ENCODE measurements around the gene TMEM209. TPM values are rescaled to one million over a fixed set of nuclear protein-coding genes. Genes with fewer than 3 reads are reported as not detected.
"Not testable (repeated sequence)": the region's sequence is repeated elsewhere in the genome, so short reads cannot be mapped to it uniquely, and the experiment has no call there.

The TMEM209 gene
- total RNA-seq, 1 experiment from 2014 or later: 30.8 TPM

GRCh38 chr7:130243486-130243885, 38.3 kb upstream of the TMEM209 start:
- DNase-seq; H3K4me1 ChIP-seq (replicated peaks; ENCODE audit: insufficient read depth); H3K9me3 ChIP-seq (ENCODE audit: insufficient read depth, low read depth); CTCF ChIA-PET; H3K79me2 ChIP-seq (ENCODE audit: low read depth); H3K9me2 ChIP-seq (ENCODE audit: insufficient read depth); H4K20me1 ChIP-seq (ENCODE audit: insufficient read depth); H3K27me3 ChIP-seq (ENCODE audit: insufficient read depth, low read depth); H2AFZ ChIP-seq; H3K4me2 ChIP-seq; H3K36me3 ChIP-seq (ENCODE audit: low read depth); POLR2A ChIA-PET (ENCODE audit: unreplicated experiment); H3F3A ChIP-seq (ENCODE audit: insufficient read depth, low read depth); BruUV-seq (replicated peaks); H3K27ac ChIP-seq; H3K4me3 ChIP-seq: not testable (repeated sequence)
- intact Hi-C loops (cut with micrococcal nuclease; ENCODE audit: unreplicated experiment): loop anchor here (2.0 to 10.0 kb wide), 4 partner anchors 169 to 514 kb away; partner anchors contain the start of gene KLHDC10

- Histone ChIP-seq H3K9me2 (ENCODE audit: insufficient read depth) (no peaks in the 10 kb centered on the region), H3K9me3 (ENCODE audit: insufficient read depth, low read depth) (no peaks in the 10 kb centered on the region; the same call in none of the 2 replicates), H3K27ac (no peak overlapping the region), H3K36me3 (ENCODE audit: low read depth) (no peaks in the 10 kb centered on the region), H3K4me1 (replicated peaks; ENCODE audit: insufficient read depth) (no peaks in the 10 kb centered on the region), H2AFZ (no peak overlapping the region; the same call in 1 of the 2 replicates), H3K4me3 (no peak overlapping the region), H3K27me3 (ENCODE audit: insufficient read depth, low read depth) (no peaks in the 10 kb centered on the region), H3K4me2 (no peak overlapping the region), H3K79me2 (ENCODE audit: low read depth) (no peaks in the 10 kb centered on the region), H3F3A (ENCODE audit: insufficient read depth, low read depth) (no peaks in the 10 kb centered on the region), H4K20me1 (ENCODE audit: insufficient read depth) (no peaks in the 10 kb centered on the region)
- TF ChIP-seq EZH2 (IDR thresholded peaks at IDR 0.05; ENCODE audit: low read depth): no peak
- peak; percentile 95 for TF ChIP-seq CTCF (conservative IDR thresholded peaks at IDR 0.05)
- ChIA-PET POLR2A (ENCODE audit: unreplicated experiment) (no interaction called here), CTCF (no interaction called here)
- intact Hi-C loops (cut with micrococcal nuclease; ENCODE audit: unreplicated experiment): loop anchor here (1.0 to 10.0 kb wide), 6 partner anchors 114 to 515 kb away; partner anchors contain the start of gene KLHDC10
- DNase-seq: peak; percentile 38 to 48
- no TSS peak for BruUV-seq (replicated peaks)
These were observed 37.2 kb upstream of the TMEM209 start for GRCh38 chr7:130242198-130243014.

- intact Hi-C loops (cut with micrococcal nuclease; ENCODE audit: unreplicated experiment): loop anchor here (5.0 to 10.0 kb wide), 3 partner anchors 165 to 517 kb away; partner anchors contain the start of gene KLHDC10
- H3K4me1 ChIP-seq (replicated peaks; ENCODE audit: insufficient read depth): no peaks in the 10 kb centered on the region
- H4K20me1 ChIP-seq (ENCODE audit: insufficient read depth): no peaks in the 10 kb centered on the region
- H2AFZ ChIP-seq: no peak overlapping the region
- DNase-seq: no peak
- ChIA-PET POLR2A (ENCODE audit: unreplicated experiment) (no interaction called here), CTCF (interaction anchor here (0.7 kb wide), 1 partner anchor 508 kb away, joined by 6 read pairs; no protein-coding TSS in a partner anchor)
- no peaks in the 10 kb centered on the region; the same call in none of the 2 replicates for H3K9me3 ChIP-seq (ENCODE audit: insufficient read depth, low read depth)
- H3K27me3 ChIP-seq (ENCODE audit: insufficient read depth, low read depth): no peaks in the 10 kb centered on the region
- TF ChIP-seq CTCF (conservative IDR thresholded peaks at IDR 0.05) (no peak), EZH2 (IDR thresholded peaks at IDR 0.05; ENCODE audit: low read depth) (no peak)
- no peak overlapping the region for H3K27ac ChIP-seq
- no peaks in the 10 kb centered on the region for H3F3A ChIP-seq (ENCODE audit: insufficient read depth, low read depth)
- no peaks in the 10 kb centered on the region for H3K36me3 ChIP-seq (ENCODE audit: low read depth)
- no peaks in the 10 kb centered on the region for H3K9me2 ChIP-seq (ENCODE audit: insufficient read depth)
- no TSS peak for BruUV-seq (replicated peaks)
- H3K4me2 ChIP-seq: no peak overlapping the region
- H3K4me3 ChIP-seq: no peak overlapping the region
- no peaks in the 10 kb centered on the region for H3K79me2 ChIP-seq (ENCODE audit: low read depth)
These were observed 35.0 kb upstream of the TMEM209 start for GRCh38 chr7:130240240-130240639.

GRCh38 chr7:130236361-130236760, 31.2 kb upstream of the TMEM209 start:
- DNase-seq; H4K20me1 ChIP-seq (ENCODE audit: insufficient read depth); H3K4me3 ChIP-seq; H3K4me2 ChIP-seq; H2AFZ ChIP-seq; intact Hi-C loops (cut with micrococcal nuclease; ENCODE audit: unreplicated experiment); H3K9me3 ChIP-seq (ENCODE audit: insufficient read depth, low read depth); H3K36me3 ChIP-seq (ENCODE audit: low read depth); H3K27me3 ChIP-seq (ENCODE audit: insufficient read depth, low read depth); H3K9me2 ChIP-seq (ENCODE audit: insufficient read depth); BruUV-seq (replicated peaks); H3F3A ChIP-seq (ENCODE audit: insufficient read depth, low read depth); H3K4me1 ChIP-seq (replicated peaks; ENCODE audit: insufficient read depth); H3K79me2 ChIP-seq (ENCODE audit: low read depth); H3K27ac ChIP-seq: not testable (repeated sequence)
- POLR2A ChIA-PET (ENCODE audit: unreplicated experiment): interaction anchor here (0.6 kb wide), 1 partner anchor 403 kb away, joined by 7 read pairs; no protein-coding TSS in a partner anchor
- CTCF ChIA-PET: interaction anchor here (0.7 kb wide), 1 partner anchor 63 kb away, joined by 3 read pairs; no protein-coding TSS in a partner anchor
